ENCODE measurements around the gene CLP1. TPM values are rescaled to one million over a fixed set of nuclear protein-coding genes. Genes with fewer than 3 reads are reported as not detected.

The CLP1 gene
- total RNA-seq, 1 experiment from 2014 or later = 35.5 TPM

DNA sequence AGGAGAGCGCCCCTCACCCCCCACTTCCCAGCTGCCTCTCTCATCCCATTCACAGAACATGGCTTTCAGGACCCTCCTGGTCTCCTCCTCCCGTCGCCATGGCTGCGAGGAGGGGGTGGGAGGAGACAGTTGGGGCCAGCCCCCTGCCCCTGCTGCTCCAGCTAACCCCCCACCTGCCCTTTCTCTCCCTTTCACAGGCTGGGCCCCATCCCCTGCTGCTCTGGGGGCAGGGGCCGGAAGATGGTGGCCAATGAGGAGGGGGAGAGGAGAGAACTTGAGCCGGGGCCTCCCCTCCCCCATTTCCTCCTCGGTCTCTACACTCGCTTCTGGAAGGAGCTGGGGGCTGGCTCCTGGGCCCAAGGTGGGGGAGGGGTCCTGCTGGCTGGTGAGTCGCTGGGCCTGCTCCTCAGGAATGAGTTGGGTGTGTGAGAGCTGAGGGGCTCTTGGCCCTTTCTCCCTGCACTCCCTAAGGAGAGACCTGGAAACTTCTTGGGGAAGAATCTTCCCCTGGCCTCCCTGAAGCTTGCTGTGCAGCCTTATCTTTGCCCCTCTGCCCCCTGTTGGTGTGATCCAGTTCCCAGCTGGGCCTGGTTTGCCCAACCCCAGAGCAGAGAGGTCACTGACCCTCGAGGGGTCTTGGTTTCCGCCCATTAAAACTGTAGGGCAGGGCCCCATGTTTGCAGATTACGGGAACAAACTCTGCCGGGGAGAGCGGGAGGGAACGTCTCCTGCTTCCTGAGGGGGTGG is 18.1 kb upstream of the CLP1 start:
- Histone ChIP-seq H4K8ac (replicated peaks; ENCODE audit: insufficient read length, low read depth, low read length) (no peak overlapping the region), H3K56ac (ENCODE audit: insufficient read length, low read depth, low read length) (peak overlapping the region; percentile 54), H3K4me2 (ENCODE audit: insufficient read depth, insufficient read length, low read length) (peak overlapping the region; percentile 88), H3K27ac (ENCODE audit: insufficient read length, low read depth, low read length) (peak overlapping the region; percentile 85), H3K79me2 (ENCODE audit: insufficient read depth, low read length) (peaks cover 7% of the 10 kb centered on the region; the same call in 1 of the 2 replicates), H2AK5ac (ENCODE audit: insufficient read length, low read length) (no peak overlapping the region), H3K18ac (ENCODE audit: insufficient read length, low read depth, low read length) (peak overlapping the region; percentile 21), H2BK5ac (ENCODE audit: insufficient read length, low read length) (peak overlapping the region; percentile 30), H3K9me3 (ENCODE audit: control insufficient read depth, low read depth, low read length) (no peaks in the 10 kb centered on the region), H3K27me3 (ENCODE audit: insufficient read depth, low read length) (no peaks in the 10 kb centered on the region), H2BK15ac (ENCODE audit: low read depth, low read length) (no peak overlapping the region), H3K79me1 (ENCODE audit: insufficient read depth, low read depth, low read length, poor library complexity, severe bottlenecking) (no peaks in the 10 kb centered on the region), H3T11ph (ENCODE audit: low read length) (no peak overlapping the region), H3K4ac (ENCODE audit: low read depth, low read length) (no peak overlapping the region), H4K91ac (ENCODE audit: insufficient read length, low read depth, low read length) (peak overlapping the region; percentile 31), H3K23me2 (ENCODE audit: insufficient read length, low read depth, low read length, poor library complexity, severe bottlenecking) (peaks cover 11% of the 10 kb centered on the region), H3K9ac (ENCODE audit: extremely low read depth, insufficient read length, low read length) (peak overlapping the region; percentile 99), H3K4me1 (ENCODE audit: insufficient read depth, low read length) (peaks cover 10% of the 10 kb centered on the region; the same call in 1 of the 2 replicates), H4K20me1 (ENCODE audit: control insufficient read depth, insufficient read depth, insufficient read length) (peaks cover 2% of the 10 kb centered on the region), H2BK120ac (ENCODE audit: low read depth, low read length, poor library complexity, severe bottlenecking) (no peak overlapping the region), H2BK12ac (ENCODE audit: insufficient read length, low read depth, low read length) (no peak overlapping the region), H4K5ac (ENCODE audit: insufficient read length, low read depth, low read length) (no peak overlapping the region), H2AFZ (ENCODE audit: low read length) (no peak overlapping the region), H2BK20ac (ENCODE audit: low read depth, low read length, poor library complexity, severe bottlenecking) (no peak overlapping the region), H3K14ac (ENCODE audit: insufficient read depth, low read length) (peak overlapping the region; percentile 72), H3K23ac (ENCODE audit: insufficient read length, low read depth, low read length) (no peak overlapping the region)
- Mint-ChIP-seq H3K27ac (peak overlapping the region; percentile 98 to 100 (median 100)), H3K27me3 (ENCODE audit: low read depth) (peaks cover 4% of the 10 kb centered on the region), H3K4me3 (peak overlapping the region; percentile 94 to 100), H3K36me3 (ENCODE audit: insufficient read depth in 1 of 3, low read depth in 3 of 3) (peaks cover 33 to 52% (median 45%) of the 10 kb centered on the region in 3 experiments), H3K4me1 (peaks cover 51 to 60% of the 10 kb centered on the region in 2 experiments), H3K9me3 (peaks cover 6 to 10% of the 10 kb centered on the region in 2 experiments; a peak in 4 of 5 replicates)
- DNase-seq = peak; percentile 100
- TF ChIP-seq, protein P1, sequence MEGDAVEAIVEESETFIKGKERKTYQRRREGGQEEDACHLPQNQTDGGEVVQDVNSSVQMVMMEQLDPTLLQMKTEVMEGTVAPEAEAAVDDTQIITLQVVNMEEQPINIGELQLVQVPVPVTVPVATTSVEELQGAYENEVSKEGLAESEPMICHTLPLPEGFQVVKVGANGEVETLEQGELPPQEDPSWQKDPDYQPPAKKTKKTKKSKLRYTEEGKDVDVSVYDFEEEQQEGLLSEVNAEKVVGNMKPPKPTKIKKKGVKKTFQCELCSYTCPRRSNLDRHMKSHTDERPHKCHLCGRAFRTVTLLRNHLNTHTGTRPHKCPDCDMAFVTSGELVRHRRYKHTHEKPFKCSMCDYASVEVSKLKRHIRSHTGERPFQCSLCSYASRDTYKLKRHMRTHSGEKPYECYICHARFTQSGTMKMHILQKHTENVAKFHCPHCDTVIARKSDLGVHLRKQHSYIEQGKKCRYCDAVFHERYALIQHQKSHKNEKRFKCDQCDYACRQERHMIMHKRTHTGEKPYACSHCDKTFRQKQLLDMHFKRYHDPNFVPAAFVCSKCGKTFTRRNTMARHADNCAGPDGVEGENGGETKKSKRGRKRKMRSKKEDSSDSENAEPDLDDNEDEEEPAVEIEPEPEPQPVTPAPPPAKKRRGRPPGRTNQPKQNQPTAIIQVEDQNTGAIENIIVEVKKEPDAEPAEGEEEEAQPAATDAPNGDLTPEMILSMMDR (conservative IDR thresholded peaks at IDR 0.05) = peak; percentile 31; the same call in 1 of the 3 replicates
- no CpG with 5 or more reads among the region's 15 CpGs for WGBS (ENCODE audit: extremely low coverage, insufficient read length, low lambda C conversion rate)
